ENCODE results near the gene RPS2. TPM values are rescaled to one million over a fixed set of nuclear protein-coding genes. Genes with fewer than 3 reads are reported as not detected.

Gene RPS2
- total and polyA plus RNA-seq, 2 donors from 2014 or later, result 1,550 to 2,018 TPM

GRCh38 chr16:1989209-1990100 is 24.8 kb upstream of the RPS2 start, which contains the start of gene SYNGR3:
Gene SYNGR3, plus strand, starts transcription at chr16:1989970. Its CDS starts 133 bp downstream, at chr16:1990103.
- no peak for TF ChIP-seq CTCF (IDR thresholded peaks at IDR 0.05; ENCODE audit: borderline replicate concordance, extremely low read depth, insufficient read depth)
- peak within 1 kb of the TSS in 1 of 2 donors; percentile 26 for H3K27ac ChIP-seq (ENCODE audit: low read depth in 2 of 2, low read length in 2 of 2)
- intact Hi-C loops (cut with DNase I), result no loop called here
- H3K4me3 ChIP-seq (ENCODE audit: low read length in 3 of 3), result peak within 1 kb of the TSS in 1 of 3 donors; percentile 39
- H3K36me3 ChIP-seq (ENCODE audit: control insufficient read depth in 2 of 3, insufficient read depth in 3 of 3, low read length in 3 of 3), result peaks cover 0 to 12% (median 8%) of the 10 kb centered on the region in 3 donors
- peaks cover 19% of the 10 kb centered on the region for H3K27me3 ChIP-seq (ENCODE audit: control insufficient read depth, insufficient read depth, low read length)
- no peaks in the 10 kb centered on the region for H3K9me3 ChIP-seq (ENCODE audit: control insufficient read depth in 2 of 3, insufficient read depth in 1 of 3, low read length in 3 of 3)
- DNase-seq (peak in 2 of 5 donors; percentile 4 to 78), FAIRE-seq (no peak)
- H3K9ac ChIP-seq (ENCODE audit: low read length in 3 of 3), result peak within 1 kb of the TSS in 2 of 3 donors; percentile 46
- peaks cover 0 to 22% (median 8%) of the 10 kb centered on the region in 3 donors for H3K4me1 ChIP-seq (ENCODE audit: control insufficient read depth in 2 of 3, insufficient read depth in 2 of 3, low read depth in 1 of 3, low read length in 3 of 3)

- Histone ChIP-seq H3K27me3 (ENCODE audit: control insufficient read depth, insufficient read depth, low read length) (peaks cover 28% of the 10 kb centered on the region), H3K4me3 (ENCODE audit: low read length in 3 of 3) (no peak overlapping the region), H3K9me3 (ENCODE audit: control insufficient read depth in 2 of 3, insufficient read depth in 1 of 3, low read length in 3 of 3) (no peaks in the 10 kb centered on the region), H3K4me1 (ENCODE audit: control insufficient read depth in 2 of 3, insufficient read depth in 2 of 3, low read depth in 1 of 3, low read length in 3 of 3) (peaks cover 0 to 29% (median 8%) of the 10 kb centered on the region in 3 donors), H3K9ac (ENCODE audit: low read length in 3 of 3) (no peak overlapping the region), H3K36me3 (ENCODE audit: control insufficient read depth in 2 of 3, insufficient read depth in 3 of 3, low read length in 3 of 3) (peaks cover 0 to 12% (median 8%) of the 10 kb centered on the region in 3 donors), H3K27ac (ENCODE audit: low read depth in 2 of 2, low read length in 2 of 2) (no peak overlapping the region)
- FAIRE-seq (no peak), DNase-seq (no peak)
- intact Hi-C loops (cut with DNase I), result no loop called here
- no peak for TF ChIP-seq CTCF (IDR thresholded peaks at IDR 0.05; ENCODE audit: borderline replicate concordance, extremely low read depth, insufficient read depth)
These were observed 22.6 kb upstream of the RPS2 start for GRCh38 chr16:1987198-1987597.

- Histone ChIP-seq H3K27ac (ENCODE audit: low read depth in 2 of 2, low read length in 2 of 2) (no peak overlapping the region), H3K9ac (ENCODE audit: low read length in 3 of 3) (peak overlapping the region in 1 of 3 donors; percentile 67), H3K27me3 (ENCODE audit: control insufficient read depth, insufficient read depth, low read length) (peaks cover 38% of the 10 kb centered on the region), H3K9me3 (ENCODE audit: control insufficient read depth in 2 of 3, insufficient read depth in 1 of 3, low read length in 3 of 3) (no peaks in the 10 kb centered on the region), H3K36me3 (ENCODE audit: control insufficient read depth in 2 of 3, insufficient read depth in 3 of 3, low read length in 3 of 3) (peaks cover 0 to 12% (median 8%) of the 10 kb centered on the region in 3 donors), H3K4me3 (ENCODE audit: low read length in 3 of 3) (no peak overlapping the region), H3K4me1 (ENCODE audit: control insufficient read depth in 2 of 3, insufficient read depth in 2 of 3, low read depth in 1 of 3, low read length in 3 of 3) (peaks cover 0 to 22% (median 8%) of the 10 kb centered on the region in 3 donors)
- no peak for TF ChIP-seq CTCF (IDR thresholded peaks at IDR 0.05; ENCODE audit: borderline replicate concordance, extremely low read depth, insufficient read depth)
- no peak for FAIRE-seq
- no peak for DNase-seq
- intact Hi-C loops (cut with DNase I), result no loop called here
These were observed 21.0 kb upstream of the RPS2 start for GRCh38 chr16:1985466-1986150.

Measured in kidney (tissue), 14 donors.